SU-DHL-6 (cell line): Measurements from ENCODE around the gene ARHGAP8.

Source experiments
- H2AFZ ChIP-seq: fragments of 200-600 bp; sonication (generic); 2 replicates; pipeline ENCODE4 v1.6.1; 2014; ENCODE audit warnings: low read depth, mild to moderate bottlenecking, moderate library complexity, mixed read lengths, antibody characterized with exemption, low read length; ENCODE audit not compliant: severe bottlenecking
- H3F3A ChIP-seq: fragments of 200-600 bp; shearing (Covaris generic); 2 replicates; pipeline ENCODE4 v1.6.0; 2016; ENCODE audit warnings: antibody characterized with exemption, mild to moderate bottlenecking; ENCODE audit not compliant: insufficient read depth
- H3K27ac ChIP-seq: fragments of 200-600 bp; sonication (generic); 2 replicates; pipeline ENCODE4 v1.5.1; 2016; ENCODE audit warnings: low read depth, mild to moderate bottlenecking, low read length, moderate library complexity, mixed read lengths
- H3K27me3 ChIP-seq: fragments of 200-600 bp; sonication (generic), shearing (Covaris generic); 2 replicates; pipeline ENCODE4 v1.6.0; 2014; ENCODE audit warnings: mild to moderate bottlenecking, low read length
- H3K36me3 ChIP-seq: fragments of 200-600 bp; sonication (generic); 2 replicates; pipeline ENCODE4 v1.6.1; 2014; ENCODE audit warnings: mild to moderate bottlenecking, low read length, mixed read lengths
- H3K4me2 ChIP-seq: fragments of 300-600, 200-600 bp; shearing (Covaris generic), sonication (generic); 2 replicates; pipeline ENCODE4 v1.6.0; 2014; ENCODE audit warnings: low read length, low read depth, mild to moderate bottlenecking; ENCODE audit not compliant: poor library complexity, severe bottlenecking
- H3K4me3 ChIP-seq: fragments of 200-600 bp; sonication (generic); 2 replicates; pipeline ENCODE4 v1.5.1; 2014; ENCODE audit warnings: antibody characterized with exemption, low read length, mild to moderate bottlenecking, mixed read lengths; ENCODE audit not compliant: insufficient read depth, poor library complexity, severe bottlenecking
- H3K79me2 ChIP-seq: fragments of 200-600 bp; sonication (generic); 2 replicates; pipeline ENCODE4 v1.6.1; 2014; ENCODE audit warnings: mild to moderate bottlenecking, low read length, moderate library complexity; ENCODE audit not compliant: insufficient read depth
- H3K9ac ChIP-seq: fragments of 200-600 bp; sonication (generic); 2 replicates; pipeline ENCODE4 v1.7.0; 2014; ENCODE audit warnings: mild to moderate bottlenecking, low read length
- H3K9me2 ChIP-seq: fragments of 200-600 bp; sonication (generic); replicated peaks from 2 replicates; pipeline ENCODE4 v1.6.1; 2014; ENCODE audit warnings: low read length; ENCODE audit not compliant: insufficient read depth
- H3K9me3 ChIP-seq: fragments of 200-600 bp; sonication (generic); 2 replicates; pipeline ENCODE4 v1.6.1; 2014; ENCODE audit warnings: low read length, mixed read lengths; ENCODE audit not compliant: insufficient read depth
- H4K20me1 ChIP-seq: fragments of 200-600 bp; sonication (generic); 2 replicates; pipeline ENCODE4 v1.6.1; 2014; ENCODE audit warnings: low read depth, mild to moderate bottlenecking, antibody characterized with exemption, low read length, moderate library complexity, mixed read lengths
- CTCF ChIP-seq: fragments of 200-600 bp; sonication (generic); IDR thresholded peaks from one replicate; pipeline ENCODE4 v1.5.1; 2017; ENCODE audit warnings: antibody characterized with exemption, mild to moderate bottlenecking, low read length, moderate library complexity; ENCODE audit not compliant: insufficient read depth, poor library complexity, severe bottlenecking
- EZH2phosphoT487 ChIP-seq: fragments of 200-600 bp; sonication (generic), shearing (Covaris generic); conservative IDR thresholded peaks from 2 replicates; pipeline ENCODE4 v1.6.1; 2018; ENCODE audit warnings: mild to moderate bottlenecking, antibody characterized with exemption, low read length, moderate library complexity, mixed read lengths

ARHGAP8 gene

GRCh38 chr22:44727709-44728108, 24.7 kb upstream of the ARHGAP8 start:
- Histone ChIP-seq H3K9me2 (no peaks in the 10 kb centered on the region), H3K27me3 (no peaks in the 10 kb centered on the region), H3K36me3 (no peaks in the 10 kb centered on the region), H3K4me3 (no peak overlapping the region), H3F3A (no peaks in the 10 kb centered on the region), H3K9me3 (no peaks in the 10 kb centered on the region), H3K9ac (no peak overlapping the region), H2AFZ (no peak overlapping the region), H3K27ac (no peak overlapping the region), H4K20me1 (no peaks in the 10 kb centered on the region), H3K4me2 (no peak overlapping the region), H3K79me2 (no peaks in the 10 kb centered on the region)
- no peak for TF ChIP-seq EZH2phosphoT487
- no peak for TF ChIP-seq CTCF

GRCh38 chr22:44728761-44729324, 23.5 kb upstream of the ARHGAP8 start:
- H2AFZ ChIP-seq, result no peak overlapping the region
- TF ChIP-seq CTCF (no peak), EZH2phosphoT487 (no peak)
- H3K4me2 ChIP-seq, result no peak overlapping the region
- H3K27ac ChIP-seq, result no peak overlapping the region
- H3K36me3 ChIP-seq, result no peaks in the 10 kb centered on the region
- H3K4me3 ChIP-seq, result no peak overlapping the region
- H3K27me3 ChIP-seq, result no peaks in the 10 kb centered on the region
- H3K9ac ChIP-seq, result no peak overlapping the region
- H4K20me1 ChIP-seq, result no peaks in the 10 kb centered on the region
- H3K9me2 ChIP-seq, result no peaks in the 10 kb centered on the region
- no peaks in the 10 kb centered on the region for H3K9me3 ChIP-seq
- no peaks in the 10 kb centered on the region for H3F3A ChIP-seq
- H3K79me2 ChIP-seq, result no peaks in the 10 kb centered on the region

DNA sequence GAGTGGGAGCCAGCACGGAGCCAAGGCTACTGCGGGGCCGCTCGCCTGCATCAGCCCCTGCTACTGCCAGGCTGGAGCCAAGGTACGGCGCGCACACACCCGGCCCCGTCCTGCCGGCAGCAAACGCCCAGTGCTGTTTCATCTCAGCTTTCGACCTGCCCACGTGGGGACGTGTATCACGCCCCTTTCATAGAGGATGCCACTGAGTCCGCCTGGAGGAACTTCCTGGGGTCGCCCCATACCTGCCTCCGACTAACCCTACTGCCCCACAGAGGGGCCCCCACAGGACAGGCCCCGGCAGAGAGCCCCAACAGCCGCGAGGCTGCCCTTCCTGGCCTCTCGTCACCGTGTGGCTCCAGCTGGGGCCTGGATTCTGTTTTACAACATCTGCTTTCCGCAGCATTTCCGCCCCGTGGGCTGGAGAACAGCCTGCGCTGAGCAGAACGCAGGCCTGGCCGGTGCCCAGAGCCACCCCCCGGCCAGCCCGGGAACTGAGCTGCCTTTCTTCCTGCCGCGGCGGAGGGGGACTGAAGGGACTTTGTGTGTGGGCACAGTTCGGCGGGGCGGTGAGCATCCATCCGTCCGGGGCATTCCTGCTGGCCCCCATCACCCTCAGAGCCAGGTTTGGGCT, 22.9 kb upstream of the ARHGAP8 start:
- H4K20me1 ChIP-seq, result no peaks in the 10 kb centered on the region
- H3K79me2 ChIP-seq, result no peaks in the 10 kb centered on the region
- no peak overlapping the region for H3K4me3 ChIP-seq
- H3K27me3 ChIP-seq, result no peaks in the 10 kb centered on the region
- H3K9me2 ChIP-seq, result no peaks in the 10 kb centered on the region
- no peak overlapping the region for H2AFZ ChIP-seq
- TF ChIP-seq EZH2phosphoT487 (no peak), CTCF (no peak)
- no peak overlapping the region for H3K4me2 ChIP-seq
- H3K9ac ChIP-seq, result no peak overlapping the region
- H3K27ac ChIP-seq, result no peak overlapping the region
- no peaks in the 10 kb centered on the region for H3K36me3 ChIP-seq
- H3K9me3 ChIP-seq, result no peaks in the 10 kb centered on the region
- H3F3A ChIP-seq, result no peaks in the 10 kb centered on the region
